PC-9 (cell line): Measurements from ENCODE around the gene C13orf46.

ENCODE experiments used
- EZH2 ChIP-seq: fragments of 200-600 bp; sonication (generic); IDR thresholded peaks from 2 replicates; pipeline ENCODE4 v1.8.0; 2017; ENCODE audit warnings: antibody characterized with exemption, low read depth
- TF ChIP-seq, protein P1 (sequence below): fragments of 200-600 bp; sonication (generic); conservative IDR thresholded peaks from 2 replicates; pipeline ENCODE4 v1.6.1; 2017; ENCODE audit warnings: mixed run types, antibody characterized with exemption, mild to moderate bottlenecking, moderate library complexity

DNA sequence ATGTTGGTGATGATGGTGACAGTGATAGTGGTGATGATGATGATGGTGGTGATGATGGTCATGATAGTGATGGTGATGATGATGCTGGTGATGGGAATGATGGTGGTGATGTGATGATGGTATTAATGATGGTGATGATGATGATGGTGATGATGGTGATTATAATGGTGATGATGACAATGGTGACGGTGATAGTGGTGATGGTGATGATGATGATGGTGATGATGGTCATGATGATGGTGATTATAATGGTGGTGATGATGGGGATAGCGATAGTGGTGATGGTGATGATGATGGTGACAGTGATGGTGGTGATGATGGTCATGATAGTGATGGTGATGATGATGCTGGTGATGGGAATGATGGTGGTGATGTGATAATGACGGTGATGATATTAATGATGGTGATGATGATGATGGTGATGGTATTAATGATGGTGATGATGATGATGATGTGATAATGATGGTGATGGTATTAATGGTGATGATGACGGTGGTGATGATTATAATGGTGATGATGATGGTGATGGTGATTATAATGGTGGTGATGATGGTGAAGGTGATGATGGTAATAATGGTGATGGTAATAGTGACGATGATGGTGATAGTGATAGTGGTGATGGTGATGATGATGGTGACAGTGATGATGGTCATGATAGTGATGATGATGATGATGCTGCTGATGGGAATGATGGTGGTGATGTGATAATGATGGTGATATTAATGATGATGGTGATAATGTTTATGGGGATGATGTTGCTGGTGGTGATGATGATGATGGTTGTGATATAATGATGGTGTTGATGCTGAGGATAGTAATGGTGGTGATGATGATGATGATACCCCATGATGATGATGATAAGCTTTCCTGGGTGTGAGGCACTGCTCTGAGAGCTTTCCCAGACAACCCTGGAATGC is 7.7 kb downstream of the C13orf46 start:
- TF ChIP-seq, protein P1, sequence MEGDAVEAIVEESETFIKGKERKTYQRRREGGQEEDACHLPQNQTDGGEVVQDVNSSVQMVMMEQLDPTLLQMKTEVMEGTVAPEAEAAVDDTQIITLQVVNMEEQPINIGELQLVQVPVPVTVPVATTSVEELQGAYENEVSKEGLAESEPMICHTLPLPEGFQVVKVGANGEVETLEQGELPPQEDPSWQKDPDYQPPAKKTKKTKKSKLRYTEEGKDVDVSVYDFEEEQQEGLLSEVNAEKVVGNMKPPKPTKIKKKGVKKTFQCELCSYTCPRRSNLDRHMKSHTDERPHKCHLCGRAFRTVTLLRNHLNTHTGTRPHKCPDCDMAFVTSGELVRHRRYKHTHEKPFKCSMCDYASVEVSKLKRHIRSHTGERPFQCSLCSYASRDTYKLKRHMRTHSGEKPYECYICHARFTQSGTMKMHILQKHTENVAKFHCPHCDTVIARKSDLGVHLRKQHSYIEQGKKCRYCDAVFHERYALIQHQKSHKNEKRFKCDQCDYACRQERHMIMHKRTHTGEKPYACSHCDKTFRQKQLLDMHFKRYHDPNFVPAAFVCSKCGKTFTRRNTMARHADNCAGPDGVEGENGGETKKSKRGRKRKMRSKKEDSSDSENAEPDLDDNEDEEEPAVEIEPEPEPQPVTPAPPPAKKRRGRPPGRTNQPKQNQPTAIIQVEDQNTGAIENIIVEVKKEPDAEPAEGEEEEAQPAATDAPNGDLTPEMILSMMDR = no peak
- no peak for TF ChIP-seq EZH2
